ENCODE results near the gene CCBE1. TPM values are rescaled to one million over a fixed set of nuclear protein-coding genes. Genes with fewer than 3 reads are reported as not detected.

The CCBE1 gene
- total and polyA plus RNA-seq, 9 of the 15 experiments (the other 6 are each of a cell fraction or from before 2014, with no cell fraction given): 0.20 TPM; not detected in 8

DNA sequence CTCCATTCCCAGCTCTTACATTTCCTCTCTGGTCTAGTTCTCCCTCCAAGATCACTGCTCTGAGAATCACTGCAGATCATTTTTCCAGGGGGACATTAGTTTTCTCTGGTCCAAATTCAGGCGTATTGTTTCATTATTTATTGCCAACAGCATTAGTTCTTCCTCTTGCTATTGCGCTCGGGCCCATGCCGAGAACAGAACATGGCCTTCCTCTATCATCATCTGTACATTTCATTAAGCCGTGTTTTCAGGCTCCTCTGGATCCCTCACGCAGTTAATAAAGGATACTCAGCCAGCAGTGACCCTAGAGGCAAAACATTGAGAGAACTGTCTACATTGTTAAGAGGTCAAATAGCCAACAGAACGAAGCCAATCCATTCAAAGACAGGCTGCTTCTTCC, 63.9 kb downstream of the CCBE1 start:
- intact Hi-C loops (cut with micrococcal nuclease): no loop called here

More for the DNA sequence above, 63.9 kb downstream of the CCBE1 start:
- H3K27ac ChIP-seq (ENCODE audit: extremely low read depth, low read depth, low read length): no peak overlapping the region
- no peak for FAIRE-seq
- BruUV-seq (replicated peaks): no TSS peak
- no peaks in the 10 kb centered on the region for H4K20me1 ChIP-seq (replicated peaks; ENCODE audit: control insufficient read depth, insufficient read depth, low read length)
- no peaks in the 10 kb centered on the region for H3K79me2 ChIP-seq (ENCODE audit: control insufficient read depth, insufficient read depth, low read length)
- CTCF ChIA-PET (ENCODE audit: low intra/inter-chr PET ratio): no interaction called here
- no peak overlapping the region for H3K4me2 ChIP-seq (ENCODE audit: insufficient read depth, low read length)
- ATAC-seq: no peak
- WGBS (ENCODE audit: insufficient coverage, low coverage, missing lambda C conversion rate): 4% methylated on average over 7 of the region's 7 CpGs
- H3K9ac ChIP-seq (ENCODE audit: insufficient read depth in 1 of 2, low read depth in 2 of 2, low read length in 2 of 2): no peak overlapping the region
- H3K27me3 ChIP-seq (ENCODE audit: control insufficient read depth in 2 of 2, insufficient read depth in 2 of 2, low read length in 2 of 2): no peaks in the 10 kb centered on the region; a peak in 1 of 5 replicates
- H3K36me3 ChIP-seq (ENCODE audit: control insufficient read depth, insufficient read depth, low read length): no peaks in the 10 kb centered on the region
- no peaks in the 10 kb centered on the region for H3K9me3 ChIP-seq (replicated peaks; ENCODE audit: control insufficient read depth, insufficient read depth, low read depth, low read length)
- H3K4me3 ChIP-seq: no peak overlapping the region
- no peak overlapping the region for H2AFZ ChIP-seq (ENCODE audit: low read depth, low read length)
- H3K4me1 ChIP-seq (replicated peaks in 1 of 2; ENCODE audit: control insufficient read depth in 2 of 2, insufficient read depth in 2 of 2, low read length in 2 of 2): no peaks in the 10 kb centered on the region
- in situ Hi-C loops (cut with MboI): loop anchor here (10.0 kb wide), 1 partner anchor 181 kb away; no protein-coding TSS in a partner anchor
- no peaks in the 10 kb centered on the region for H3K9me1 ChIP-seq (ENCODE audit: control insufficient read depth, insufficient read depth, low read length)
- TF ChIP-seq CBFB (CRISPR knock-in tag; IDR thresholded peaks at IDR 0.05) (no peak), HSF4 (CRISPR knock-in tag; IDR thresholded peaks at IDR 0.05; ENCODE audit: borderline replicate concordance) (no peak), ZNF232 (CRISPR knock-in tag; IDR thresholded peaks at IDR 0.05) (no peak), KLF10 (CRISPR knock-in tag; IDR thresholded peaks at IDR 0.05) (no peak), SMARCA4 (IDR thresholded peaks at IDR 0.05) (no peak), ETV6 (IDR thresholded peaks at IDR 0.05; ENCODE audit: borderline replicate concordance in 1 of 2, low read depth in 2 of 2, low read length in 1 of 2) (no peak), ETV6 (CRISPR knock-in tag; IDR thresholded peaks at IDR 0.05; ENCODE audit: borderline replicate concordance) (no peak), YY1 (IDR thresholded peaks at IDR 0.05; ENCODE audit: borderline replicate concordance in 1 of 3, control insufficient read depth in 1 of 3, extremely low read depth in 1 of 3, insufficient read depth in 3 of 3, insufficient read length in 1 of 3, insufficient replicate concordance in 2 of 3, low read depth in 1 of 3, low read length in 2 of 3) (no peak), ZNF174 (CRISPR knock-in tag; IDR thresholded peaks at IDR 0.05) (no peak), ZFX (CRISPR knock-in tag; IDR thresholded peaks at IDR 0.05) (no peak)
- TF ChIP-seq, protein P1, sequence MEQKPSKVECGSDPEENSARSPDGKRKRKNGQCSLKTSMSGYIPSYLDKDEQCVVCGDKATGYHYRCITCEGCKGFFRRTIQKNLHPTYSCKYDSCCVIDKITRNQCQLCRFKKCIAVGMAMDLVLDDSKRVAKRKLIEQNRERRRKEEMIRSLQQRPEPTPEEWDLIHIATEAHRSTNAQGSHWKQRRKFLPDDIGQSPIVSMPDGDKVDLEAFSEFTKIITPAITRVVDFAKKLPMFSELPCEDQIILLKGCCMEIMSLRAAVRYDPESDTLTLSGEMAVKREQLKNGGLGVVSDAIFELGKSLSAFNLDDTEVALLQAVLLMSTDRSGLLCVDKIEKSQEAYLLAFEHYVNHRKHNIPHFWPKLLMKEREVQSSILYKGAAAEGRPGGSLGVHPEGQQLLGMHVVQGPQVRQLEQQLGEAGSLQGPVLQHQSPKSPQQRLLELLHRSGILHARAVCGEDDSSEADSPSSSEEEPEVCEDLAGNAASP (IDR thresholded peaks at IDR 0.05): no peak
- TF ChIP-seq, protein P2, sequence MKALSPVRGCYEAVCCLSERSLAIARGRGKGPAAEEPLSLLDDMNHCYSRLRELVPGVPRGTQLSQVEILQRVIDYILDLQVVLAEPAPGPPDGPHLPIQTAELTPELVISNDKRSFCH (CRISPR knock-in tag; IDR thresholded peaks at IDR 0.05): no peak
- TF ChIP-seq, protein P2 (tag; IDR thresholded peaks at IDR 0.05): no peak
- TF ChIP-seq, protein P3, sequence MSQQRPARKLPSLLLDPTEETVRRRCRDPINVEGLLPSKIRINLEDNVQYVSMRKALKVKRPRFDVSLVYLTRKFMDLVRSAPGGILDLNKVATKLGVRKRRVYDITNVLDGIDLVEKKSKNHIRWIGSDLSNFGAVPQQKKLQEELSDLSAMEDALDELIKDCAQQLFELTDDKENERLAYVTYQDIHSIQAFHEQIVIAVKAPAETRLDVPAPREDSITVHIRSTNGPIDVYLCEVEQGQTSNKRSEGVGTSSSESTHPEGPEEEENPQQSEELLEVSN (IDR thresholded peaks at IDR 0.05; ENCODE audit: borderline replicate concordance in 1 of 2, extremely low read depth in 1 of 2, insufficient read depth in 1 of 2, insufficient read length in 1 of 2, low read depth in 1 of 2, low read length in 1 of 2, poor library complexity in 1 of 2, severe bottlenecking in 1 of 2): no peak
- TF ChIP-seq, protein P4, sequence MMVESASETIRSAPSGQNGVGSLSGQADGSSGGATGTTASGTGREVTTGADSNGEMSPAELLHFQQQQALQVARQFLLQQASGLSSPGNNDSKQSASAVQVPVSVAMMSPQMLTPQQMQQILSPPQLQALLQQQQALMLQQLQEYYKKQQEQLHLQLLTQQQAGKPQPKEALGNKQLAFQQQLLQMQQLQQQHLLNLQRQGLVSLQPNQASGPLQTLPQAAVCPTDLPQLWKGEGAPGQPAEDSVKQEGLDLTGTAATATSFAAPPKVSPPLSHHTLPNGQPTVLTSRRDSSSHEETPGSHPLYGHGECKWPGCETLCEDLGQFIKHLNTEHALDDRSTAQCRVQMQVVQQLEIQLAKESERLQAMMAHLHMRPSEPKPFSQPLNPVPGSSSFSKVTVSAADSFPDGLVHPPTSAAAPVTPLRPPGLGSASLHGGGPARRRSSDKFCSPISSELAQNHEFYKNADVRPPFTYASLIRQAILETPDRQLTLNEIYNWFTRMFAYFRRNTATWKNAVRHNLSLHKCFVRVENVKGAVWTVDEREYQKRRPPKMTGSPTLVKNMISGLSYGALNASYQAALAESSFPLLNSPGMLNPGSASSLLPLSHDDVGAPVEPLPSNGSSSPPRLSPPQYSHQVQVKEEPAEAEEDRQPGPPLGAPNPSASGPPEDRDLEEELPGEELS (CRISPR knock-in tag; IDR thresholded peaks at IDR 0.05; ENCODE audit: borderline replicate concordance): no peak
- POLR2A ChIA-PET: no interaction called here
- no peak for DNase-seq (ENCODE audit: extremely low read depth in 1 of 4, low spot score in 3 of 4)
